HG03103 (cell line): Measurements from ENCODE around the gene VPS51.
A peak's percentile ranks its signal among the peaks of the same experiment; 100 is the strongest.

Experiments used
- ATAC-seq: cut with Tn5 transposase; IDR thresholded peaks from one replicate; pipeline ENCODE4 v1.9.1; 2021; ENCODE audit warnings: low read depth; ENCODE audit not compliant: unreplicated experiment

Gene VPS51

GRCh38 chr11:65104628-65105027, 8.6 kb downstream of the VPS51 start:
- no peak for ATAC-seq

GRCh38 chr11:65107078-65107477, 11.1 kb downstream of the VPS51 start:
- no peak for ATAC-seq

GRCh38 chr11:65107751-65108468, 11.9 kb downstream of the VPS51 start:
- ATAC-seq = no peak

- no peak for ATAC-seq
Measured at GRCh38 chr11:65108469-65109123, 12.6 kb downstream of the VPS51 start.

- no peak for ATAC-seq
Measured at GRCh38 chr11:65109231-65110198, 13.5 kb downstream of the VPS51 start.

GRCh38 chr11:65110354-65110861, 14.4 kb downstream of the VPS51 start:
- no peak for ATAC-seq

GRCh38 chr11:65111159-65111743, 15.2 kb downstream of the VPS51 start:
- ATAC-seq = no peak

GRCh38 chr11:65111744-65112545, 15.9 kb downstream of the VPS51 start, which contains the start of gene TM7SF2:
Gene TM7SF2, plus strand, starts transcription at chr11:65111872. Its CDS starts 144 bp downstream, at chr11:65112016.
- peak; percentile 46 for ATAC-seq

GRCh38 chr11:65112546-65113360, 16.7 kb downstream of the VPS51 start:
- ATAC-seq = peak; percentile 29

GRCh38 chr11:65113361-65113756, 17.3 kb downstream of the VPS51 start:
- ATAC-seq = no peak

- no peak for ATAC-seq
Measured at GRCh38 chr11:65113839-65114238, 17.8 kb downstream of the VPS51 start.

GRCh38 chr11:65114538-65115171, 18.6 kb downstream of the VPS51 start:
- no peak for ATAC-seq

- no peak for ATAC-seq
Measured at GRCh38 chr11:65115361-65116082, 19.5 kb downstream of the VPS51 start.

GRCh38 chr11:65116370-65117205, 20.6 kb downstream of the VPS51 start:
- ATAC-seq = no peak

- no peak for ATAC-seq
Measured at GRCh38 chr11:65117206-65118096, 21.4 kb downstream of the VPS51 start, which contains the start of gene ZNHIT2. Gene ZNHIT2, minus strand, starts transcription at chr11:65117701. Its CDS starts 48 bp downstream, at chr11:65117653.
